ENCODE data around the gene ZNF483. TPM values are rescaled to one million over a fixed set of nuclear protein-coding genes. Genes with fewer than 3 reads are reported as not detected.

The ZNF483 gene
- total and polyA plus RNA-seq, 9 of the 15 experiments (the other 6 are each of a cell fraction or from before 2014, with no cell fraction given): 0.04 to 1.0 (median 0.38) TPM

- TF ChIP-seq DDX20 (tag; IDR thresholded peaks at IDR 0.05; ENCODE audit: low read depth) (no peak), ZNF561 (CRISPR knock-in tag; conservative IDR thresholded peaks at IDR 0.05) (no peak), NONO (IDR thresholded peaks at IDR 0.05; ENCODE audit: low read depth in 2 of 2, low read length in 1 of 2) (no peak), ZFX (CRISPR knock-in tag; IDR thresholded peaks at IDR 0.05) (peak; percentile 93), XRCC5 (IDR thresholded peaks at IDR 0.05; ENCODE audit: low read depth, low read length) (no peak), CREBBP (IDR thresholded peaks at IDR 0.05; ENCODE audit: low read depth, low read length) (no peak), RFX1 (IDR thresholded peaks at IDR 0.05) (no peak), HMG20B (CRISPR knock-in tag; IDR thresholded peaks at IDR 0.05) (no peak), ZNF512 (tag; IDR thresholded peaks at IDR 0.05) (no peak), ELF2 (CRISPR knock-in tag; IDR thresholded peaks at IDR 0.05) (no peak), TAF15 (IDR thresholded peaks at IDR 0.05; ENCODE audit: low read depth, low read length) (no peak), JUN (IDR thresholded peaks at IDR 0.05; ENCODE audit: borderline replicate concordance, low read depth, low read length) (no peak), JUN (CRISPR knock-in tag; IDR thresholded peaks at IDR 0.05; ENCODE audit: borderline replicate concordance) (no peak), RBM39 (optimal IDR thresholded peaks at IDR 0.05; ENCODE audit: low read depth, low read length) (peak; percentile 65), SMC3 (conservative IDR thresholded peaks at IDR 0.05; ENCODE audit: insufficient read depth, low read depth, low read length) (no peak), ZBTB49 (CRISPR knock-in tag; IDR thresholded peaks at IDR 0.05; ENCODE audit: borderline replicate concordance) (no peak), ZNF592 (IDR thresholded peaks at IDR 0.05) (no peak), ETS2 (tag; IDR thresholded peaks at IDR 0.05; ENCODE audit: borderline replicate concordance, poor library complexity, severe bottlenecking) (no peak)
Measured at GRCh38 chr9:111482694-111483438, 42.1 kb upstream of the ZNF483 start (continued).

Data from K562 (cell line).